Neural cell (in vitro differentiated cells): ENCODE results near the gene RCAN3. TPM values are rescaled to one million over a fixed set of nuclear protein-coding genes. Genes with fewer than 3 reads are reported as not detected.

Source experiments
- H2AFZ ChIP-seq: fragments of 200-600, 300-800 bp; sonication (generic), shearing (Covaris generic); 2 replicates; pipeline ENCODE4 v1.6.0; 2014; ENCODE audit warnings: low read depth, mild to moderate bottlenecking, antibody characterized with exemption, low read length, moderate library complexity
- H3F3A ChIP-seq: fragments of 200-600 bp; shearing (Covaris generic); 2 replicates; pipeline ENCODE4 v1.6.1; 2016; ENCODE audit warnings: mild to moderate bottlenecking, moderate library complexity, mixed read lengths, antibody characterized with exemption, low read length; ENCODE audit not compliant: insufficient read depth, poor library complexity, severe bottlenecking
- H3K27ac ChIP-seq: fragments of 200-600, 300-800 bp; sonication (generic), shearing (Covaris generic); 2 replicates; pipeline ENCODE4 v1.5.1; 2014; ENCODE audit warnings: mild to moderate bottlenecking, low read length, moderate library complexity
- H3K27me3 ChIP-seq: fragments of 300-800, 200-600 bp; sonication (generic), shearing (Covaris generic); 2 replicates; pipeline ENCODE4 v1.6.0; 2014; ENCODE audit warnings: mild to moderate bottlenecking, low read depth, low read length, moderate library complexity; ENCODE audit not compliant: insufficient read depth
- H3K36me3 ChIP-seq: fragments of 300-800, 200-600 bp; sonication (generic), shearing (Covaris generic); 2 replicates; pipeline ENCODE4 v1.5.1; 2014; ENCODE audit warnings: mild to moderate bottlenecking, antibody characterized with exemption, low read length, moderate library complexity; ENCODE audit not compliant: insufficient read depth
- H3K4me2 ChIP-seq: fragments of 300-800, 200-600 bp; sonication (generic), shearing (Covaris generic); 2 replicates; pipeline ENCODE4 v1.6.0; 2014; ENCODE audit warnings: mild to moderate bottlenecking, low read length
- H3K4me3 ChIP-seq: fragments of 300-800, 200-600 bp; sonication (generic), shearing (Covaris generic); 2 replicates; pipeline ENCODE4 v1.5.1; 2014; ENCODE audit warnings: mild to moderate bottlenecking, low read length, moderate library complexity
- H3K79me2 ChIP-seq: fragments of 200-600 bp; shearing (Covaris generic); replicated peaks from 2 replicates; pipeline ENCODE4 v1.6.0; 2014; ENCODE audit warnings: mild to moderate bottlenecking, low read length, moderate library complexity; ENCODE audit not compliant: insufficient read depth
- H3K9ac ChIP-seq: fragments of 300-800, 200-600 bp; sonication (generic), shearing (Covaris generic); 2 replicates; pipeline ENCODE4 v1.6.1; 2016; ENCODE audit warnings: mild to moderate bottlenecking, low read length, mixed read lengths
- H3K9me2 ChIP-seq: fragments of 200-600 bp; shearing (Covaris generic); 2 replicates; pipeline ENCODE4 v1.6.1; 2016; ENCODE audit warnings: mild to moderate bottlenecking, low read length, mixed read lengths; ENCODE audit not compliant: insufficient read depth
- H3K9me3 ChIP-seq: fragments of 200-600, 300-800 bp; sonication (generic), shearing (Covaris generic); 2 replicates; pipeline ENCODE4 v1.6.1; 2016; ENCODE audit warnings: mild to moderate bottlenecking, mixed run types, low read length, moderate library complexity, mixed read lengths
- H4K20me1 ChIP-seq: fragments of 200-600 bp; shearing (Covaris generic); 2 replicates; pipeline ENCODE4 v1.6.1; 2016; ENCODE audit warnings: mild to moderate bottlenecking, mixed run types; ENCODE audit not compliant: insufficient read depth
- CTCF ChIP-seq: fragments of 450-650 bp; IDR thresholded peaks from 2 replicates; pipeline ENCODE4 v1.5.1; 2014; ENCODE audit warnings: antibody characterized with exemption, mild to moderate bottlenecking, moderate library complexity; ENCODE audit not compliant: poor library complexity, severe bottlenecking
- EP300 ChIP-seq: fragments of 450-650 bp; conservative IDR thresholded peaks from 2 replicates; pipeline ENCODE4 v1.6.1; 2014; ENCODE audit warnings: antibody characterized with exemption, mild to moderate bottlenecking, moderate library complexity; ENCODE audit not compliant: poor library complexity, severe bottlenecking
- EZH2 ChIP-seq: fragments of 200-600, 300-800 bp; shearing (Covaris generic), sonication (generic); IDR thresholded peaks from 2 replicates; pipeline ENCODE4 v1.6.1; 2014; ENCODE audit warnings: antibody characterized with exemption, low read length, borderline replicate concordance, mild to moderate bottlenecking; ENCODE audit not compliant: insufficient read depth, poor library complexity, severe bottlenecking
- MXI1 ChIP-seq: fragments of 450-650 bp; conservative IDR thresholded peaks from 2 replicates; pipeline ENCODE4 v1.6.1; 2014; ENCODE audit warnings: antibody characterized with exemption, mild to moderate bottlenecking; ENCODE audit not compliant: poor library complexity, severe bottlenecking
- POLR2AphosphoS5 ChIP-seq: IDR thresholded peaks from 2 replicates; pipeline ENCODE4 v1.6.1; 2012
- RAD21 ChIP-seq: fragments of 450-650 bp; conservative IDR thresholded peaks from 2 replicates; pipeline ENCODE4 v1.6.1; 2014; ENCODE audit warnings: antibody characterized with exemption, mild to moderate bottlenecking, moderate library complexity
- REST ChIP-seq: IDR thresholded peaks from 2 replicates; pipeline ENCODE4 v1.6.1; 2012; ENCODE audit warnings: borderline replicate concordance
- SMC3 ChIP-seq: fragments of 450-650 bp; conservative IDR thresholded peaks from 2 replicates; pipeline ENCODE4 v1.6.1; 2014; ENCODE audit warnings: antibody characterized with exemption, mild to moderate bottlenecking, moderate library complexity; ENCODE audit not compliant: poor library complexity
- TAF1 ChIP-seq: IDR thresholded peaks from 2 replicates; pipeline ENCODE4 v1.6.1; 2012; ENCODE audit warnings: low read depth
- polyA plus RNA-seq: library from polyadenylated mRNA; depleted of rRNA; stranded (reverse); fragments of >200 nt; gene quantifications from 2 replicates; pipeline ENCODE4 v1.2.3, GENCODE V29; 2014

RCAN3 gene
- polyA plus RNA-seq, 1 donor from 2014 or later: 31.4 TPM

DNA sequence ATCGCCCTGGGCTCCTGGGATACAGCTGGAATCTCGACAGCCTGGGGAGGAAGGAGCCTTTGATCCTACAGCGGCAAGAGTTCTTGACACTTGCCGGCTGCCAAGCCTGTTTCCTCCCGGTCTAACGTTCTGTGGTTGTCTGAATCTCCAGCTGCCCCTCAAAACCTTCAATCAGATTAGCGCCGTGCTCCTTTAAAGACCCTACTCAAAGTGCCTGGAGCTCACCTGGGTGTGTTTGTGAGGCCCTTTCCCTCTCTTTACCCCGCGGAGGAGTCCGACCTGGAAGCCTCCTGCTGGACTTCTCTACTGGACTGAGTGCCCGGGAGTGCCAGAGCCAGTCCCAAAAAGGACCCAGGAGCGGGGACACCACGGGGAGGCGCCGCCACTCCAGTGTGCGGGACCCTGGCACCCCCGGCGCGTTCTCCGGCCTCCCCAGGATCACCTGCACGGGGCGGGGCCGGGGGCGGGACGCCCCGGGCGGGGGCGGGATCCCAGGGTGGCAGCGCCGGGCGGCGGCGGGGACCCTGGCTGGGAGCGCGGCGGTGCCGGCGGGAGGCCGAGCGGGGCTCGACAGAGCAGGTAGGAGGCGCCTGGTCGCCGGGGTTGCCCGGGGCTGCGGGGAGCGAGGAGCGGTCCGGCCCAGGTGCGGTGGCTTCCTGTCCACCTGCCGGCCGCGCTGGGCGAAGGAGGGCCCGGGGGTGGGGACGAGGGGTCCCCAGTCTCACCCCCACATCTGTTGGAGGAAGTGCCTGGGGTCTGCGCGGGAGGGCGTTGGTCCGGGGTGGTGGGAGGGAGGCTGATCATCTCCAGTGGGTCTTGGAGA lies 53.2 kb downstream of the RCAN3 start, which contains the start of gene NCMAP:
TSS of gene NCMAP (plus strand) at position 497 of the 823 bp plus-strand sequence. CDS start 39,344 bp downstream, outside the sequence.
- no peaks in the 10 kb centered on the region for H3K9me3 ChIP-seq
- peak within 1 kb of the TSS; percentile 10 for H3K4me3 ChIP-seq
- no peaks in the 10 kb centered on the region for H4K20me1 ChIP-seq
- TF ChIP-seq REST (peak; percentile 32), MXI1 (no peak)
- no peaks in the 10 kb centered on the region for H3K79me2 ChIP-seq
- no peaks in the 10 kb centered on the region for H3K9me2 ChIP-seq
- no peak within 1 kb of the TSS for H3K4me2 ChIP-seq
- no peak within 1 kb of the TSS for H2AFZ ChIP-seq
- peaks cover 27% of the 10 kb centered on the region for H3K27me3 ChIP-seq
- no peaks in the 10 kb centered on the region for H3K36me3 ChIP-seq
- H3F3A ChIP-seq: no peaks in the 10 kb centered on the region
- no peak within 1 kb of the TSS for H3K9ac ChIP-seq
- H3K27ac ChIP-seq: no peak within 1 kb of the TSS

DNA sequence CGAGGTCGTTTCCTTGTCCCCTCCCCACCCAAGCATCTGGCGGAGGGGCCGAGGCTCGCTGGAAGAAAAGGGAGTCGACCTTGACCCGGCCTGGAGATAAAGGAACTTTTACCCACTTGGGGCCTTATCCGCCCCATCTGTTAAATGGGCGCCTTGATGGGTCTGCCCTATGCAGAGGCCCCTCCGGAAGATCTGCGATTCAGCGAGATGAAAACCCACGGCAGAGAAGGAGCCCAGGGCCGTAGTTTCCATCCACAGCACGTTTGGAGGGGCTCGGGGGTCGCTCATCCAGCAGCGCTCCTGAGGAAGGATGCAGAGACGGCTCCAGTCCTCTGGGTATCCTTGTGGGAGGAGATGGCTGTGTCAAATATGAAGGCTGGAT lies 53.8 kb downstream of the RCAN3 start:
- H3F3A ChIP-seq: no peaks in the 10 kb centered on the region
- no peak for TF ChIP-seq TAF1
- TF ChIP-seq MXI1: no peak
- TF ChIP-seq RAD21: no peak
- no peak for TF ChIP-seq EZH2
- no peak for TF ChIP-seq SMC3
- no peak for TF ChIP-seq REST
- TF ChIP-seq CTCF: no peak
- TF ChIP-seq POLR2AphosphoS5: no peak
- TF ChIP-seq EP300: no peak
- no peak overlapping the region for H3K4me3 ChIP-seq
- H3K79me2 ChIP-seq: no peaks in the 10 kb centered on the region
- no peak overlapping the region for H2AFZ ChIP-seq
- no peak overlapping the region for H3K9ac ChIP-seq
- no peaks in the 10 kb centered on the region for H3K36me3 ChIP-seq
- H3K27ac ChIP-seq: no peak overlapping the region
- H4K20me1 ChIP-seq: no peaks in the 10 kb centered on the region
- H3K9me3 ChIP-seq: no peaks in the 10 kb centered on the region
- H3K4me2 ChIP-seq: no peak overlapping the region
- no peaks in the 10 kb centered on the region for H3K9me2 ChIP-seq
- H3K27me3 ChIP-seq: peaks cover 27% of the 10 kb centered on the region
